Lung microvascular endothelial cell (primary cell): ENCODE data around the gene CLRN3. TPM values are rescaled to one million over a fixed set of nuclear protein-coding genes. Genes with fewer than 3 reads are reported as not detected.

Source experiments
- DNase-seq, 2 donors: peaks; one replicate each; pipeline versions ENCODE4 v3.0.0 to v3.0.0-alpha.2; 2010; ENCODE audit warnings: low read depth in 2 of 2
- total RNA-seq: library from RNA; depleted of rRNA; stranded (reverse); fragments of >200 nt; gene quantifications from 2 replicates; pipeline ENCODE4 v1.2.1, GENCODE V29; 2014

Gene CLRN3, protein sequence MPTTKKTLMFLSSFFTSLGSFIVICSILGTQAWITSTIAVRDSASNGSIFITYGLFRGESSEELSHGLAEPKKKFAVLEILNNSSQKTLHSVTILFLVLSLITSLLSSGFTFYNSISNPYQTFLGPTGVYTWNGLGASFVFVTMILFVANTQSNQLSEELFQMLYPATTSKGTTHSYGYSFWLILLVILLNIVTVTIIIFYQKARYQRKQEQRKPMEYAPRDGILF
- total RNA-seq, result 0.20 and 0.22 TPM in 2 replicates

- no peak for DNase-seq
Measured at GRCh38 chr10:127892743-127893142, at the start of gene CLRN3. TSS of gene CLRN3 (minus strand) at chr10:127892941. CDS start at chr10:127892784, 157 bp downstream.

DNA sequence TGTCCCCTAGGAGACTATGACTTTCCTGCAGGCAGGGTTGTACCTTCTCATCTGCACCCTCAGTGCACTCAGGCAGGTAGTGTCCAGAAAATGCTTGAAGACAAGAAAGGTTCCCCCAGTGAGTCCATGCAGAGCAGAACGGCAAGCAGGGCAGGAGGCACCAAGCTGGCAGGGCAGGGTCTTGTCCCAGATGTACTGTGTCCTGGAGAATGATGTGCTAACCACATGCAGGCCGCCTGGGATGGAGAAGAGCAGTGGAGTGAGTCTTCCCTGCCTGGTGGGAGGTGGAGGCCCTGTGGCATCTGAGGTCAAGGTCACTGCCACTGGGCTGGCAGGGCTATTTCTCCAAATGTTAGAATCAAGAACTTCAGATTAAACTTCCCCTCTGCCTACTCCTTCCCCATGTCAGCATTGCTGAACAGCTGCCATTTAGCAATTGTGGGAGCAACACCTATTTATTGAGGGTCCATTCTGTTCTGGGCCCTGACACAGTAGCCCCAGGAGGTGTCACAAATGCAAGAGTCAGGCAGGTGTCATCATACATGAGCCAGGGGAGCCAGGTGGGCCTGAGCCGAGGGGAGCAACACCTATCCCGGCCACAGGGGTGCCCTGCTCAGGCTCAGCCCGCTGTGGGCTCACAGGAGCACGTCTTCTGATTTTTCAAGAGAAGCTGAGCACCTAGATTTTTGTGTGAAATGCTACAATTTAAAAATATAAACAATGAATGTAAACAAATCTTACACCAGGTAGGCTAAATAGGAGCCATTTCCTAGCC, 48.3 kb upstream of the CLRN3 start:
- DNase-seq, result no peak

GRCh38 chr10:127939786-127940330, 47.1 kb upstream of the CLRN3 start:
- no peak for DNase-seq

- DNase-seq, result no peak
Measured at GRCh38 chr10:127937915-127938463, 45.2 kb upstream of the CLRN3 start.

DNA sequence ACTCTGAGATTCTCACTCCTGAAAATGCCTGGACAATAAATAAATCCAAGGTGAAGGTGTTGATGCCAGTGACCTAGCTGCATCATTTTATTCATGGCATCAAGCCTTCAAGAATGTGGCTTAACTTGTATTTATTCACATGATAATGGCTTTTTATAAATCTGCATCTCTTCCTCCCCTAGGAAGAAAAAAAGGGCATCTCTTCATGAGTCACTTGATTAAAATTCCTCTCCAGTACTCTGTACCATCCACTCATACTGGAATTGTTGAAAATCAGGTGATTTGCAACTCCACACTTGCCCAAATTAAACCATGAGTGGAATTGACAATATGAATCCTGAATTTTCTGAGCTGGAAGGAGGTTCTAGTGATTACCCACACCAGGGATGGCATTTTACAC, 44.3 kb upstream of the CLRN3 start:
- no peak for DNase-seq

- DNase-seq, result peak in 1 of 2 donors; percentile 48
Measured at GRCh38 chr10:127935071-127935561, 42.4 kb upstream of the CLRN3 start.

DNA sequence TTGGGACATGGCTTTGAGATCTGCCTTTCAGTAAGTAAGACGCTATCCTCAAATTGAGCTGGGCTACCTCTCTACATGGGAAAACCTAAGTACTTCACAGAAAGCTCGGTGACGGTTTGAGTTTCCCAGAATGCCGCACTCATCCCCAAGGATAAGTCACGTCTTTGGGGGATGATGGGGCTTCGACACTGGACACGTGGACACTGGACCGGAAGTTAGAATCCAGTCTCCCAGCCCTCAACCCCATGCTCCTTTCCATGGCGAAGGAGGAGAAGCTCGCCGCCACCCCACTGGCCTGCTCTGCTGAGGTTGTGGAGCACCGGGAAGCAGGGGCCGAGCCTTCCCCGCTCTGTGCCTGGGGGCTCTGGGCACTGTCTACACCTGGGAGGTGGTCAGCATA, 41.6 kb upstream of the CLRN3 start:
- no peak for DNase-seq

GRCh38 chr10:127933271-127933670, 40.5 kb upstream of the CLRN3 start:
- no peak for DNase-seq

DNA sequence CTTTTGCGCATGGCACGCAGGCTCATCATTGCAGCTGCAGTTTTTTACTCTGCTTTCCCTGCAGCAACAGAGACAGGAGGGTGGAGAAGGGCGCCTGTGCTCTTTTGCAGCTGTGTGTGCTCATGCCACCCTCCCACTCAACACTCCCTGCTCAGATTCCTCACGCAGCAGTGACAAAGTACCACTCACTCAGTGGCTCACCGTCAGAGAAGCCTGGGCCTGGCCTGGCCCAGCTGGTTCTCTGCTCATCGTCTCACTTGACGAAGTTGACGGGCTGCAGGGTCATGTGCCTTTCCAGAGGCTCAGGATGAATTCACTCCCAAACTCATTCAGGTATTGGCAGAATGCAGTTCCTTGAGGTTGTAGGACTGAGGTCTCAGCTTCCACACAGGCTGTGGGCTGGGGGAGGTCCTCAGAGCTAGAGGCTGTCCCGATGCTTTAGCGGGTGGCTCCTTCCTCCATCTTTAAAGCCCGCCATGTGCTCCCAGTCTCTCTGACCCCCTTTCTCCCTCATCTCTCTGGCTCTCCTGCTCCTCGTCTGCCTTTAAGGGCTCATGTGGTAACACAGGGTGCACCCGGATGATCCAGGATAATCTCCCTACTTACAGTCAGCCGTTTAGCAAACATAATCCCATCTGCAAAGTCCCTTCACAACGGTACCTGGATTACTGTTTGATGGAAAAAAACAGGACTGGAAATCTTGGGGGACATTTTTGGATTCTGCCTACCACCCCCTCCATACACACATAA, 40.0 kb upstream of the CLRN3 start:
- DNase-seq, result no peak

- DNase-seq, result peak; percentile 75 to 82
Measured at GRCh38 chr10:127928021-127928806, 35.5 kb upstream of the CLRN3 start.

DNA sequence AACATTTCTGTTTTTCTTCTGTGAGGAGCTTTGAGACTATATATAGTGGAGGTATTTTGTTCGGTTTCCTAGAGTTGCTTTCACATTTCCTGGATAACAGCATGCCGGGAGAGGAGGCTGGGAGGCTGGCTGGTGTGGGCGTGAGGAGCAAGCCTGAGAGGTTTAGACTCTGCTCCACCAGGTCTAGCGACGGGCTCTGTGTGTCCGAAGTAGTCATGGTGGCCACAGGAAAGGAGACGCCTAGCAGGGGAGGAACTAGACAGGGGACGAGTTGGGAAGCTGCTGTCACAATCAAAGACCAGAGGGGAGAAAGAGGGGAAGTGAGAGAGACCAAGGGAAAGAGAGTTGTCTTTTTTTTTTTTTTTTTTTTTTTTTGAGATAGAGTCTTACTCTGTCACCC, 33.7 kb upstream of the CLRN3 start:
- peak; percentile 50 to 57 for DNase-seq

- no peak for DNase-seq
Measured at GRCh38 chr10:127925471-127926207, 32.9 kb upstream of the CLRN3 start.

DNA sequence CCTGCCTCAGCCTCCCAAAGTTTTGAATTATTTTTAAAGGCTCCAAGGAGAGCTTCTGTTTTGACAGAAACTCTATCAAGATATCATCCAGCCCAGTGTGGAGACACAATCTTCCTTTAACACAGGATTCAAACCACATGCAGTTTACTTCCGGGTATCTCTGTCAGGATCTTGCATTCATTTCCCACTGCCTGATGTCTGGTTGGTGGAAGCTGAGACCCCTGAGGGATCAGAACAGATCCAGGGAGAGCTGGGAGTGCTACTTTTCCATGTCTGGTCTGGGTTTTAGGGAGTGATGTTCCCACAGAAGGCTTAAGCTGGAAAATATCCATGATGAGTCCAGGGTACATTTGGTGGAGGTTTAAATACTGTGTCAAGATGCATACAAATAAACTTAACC, 30.9 kb upstream of the CLRN3 start:
- no peak for DNase-seq

DNA sequence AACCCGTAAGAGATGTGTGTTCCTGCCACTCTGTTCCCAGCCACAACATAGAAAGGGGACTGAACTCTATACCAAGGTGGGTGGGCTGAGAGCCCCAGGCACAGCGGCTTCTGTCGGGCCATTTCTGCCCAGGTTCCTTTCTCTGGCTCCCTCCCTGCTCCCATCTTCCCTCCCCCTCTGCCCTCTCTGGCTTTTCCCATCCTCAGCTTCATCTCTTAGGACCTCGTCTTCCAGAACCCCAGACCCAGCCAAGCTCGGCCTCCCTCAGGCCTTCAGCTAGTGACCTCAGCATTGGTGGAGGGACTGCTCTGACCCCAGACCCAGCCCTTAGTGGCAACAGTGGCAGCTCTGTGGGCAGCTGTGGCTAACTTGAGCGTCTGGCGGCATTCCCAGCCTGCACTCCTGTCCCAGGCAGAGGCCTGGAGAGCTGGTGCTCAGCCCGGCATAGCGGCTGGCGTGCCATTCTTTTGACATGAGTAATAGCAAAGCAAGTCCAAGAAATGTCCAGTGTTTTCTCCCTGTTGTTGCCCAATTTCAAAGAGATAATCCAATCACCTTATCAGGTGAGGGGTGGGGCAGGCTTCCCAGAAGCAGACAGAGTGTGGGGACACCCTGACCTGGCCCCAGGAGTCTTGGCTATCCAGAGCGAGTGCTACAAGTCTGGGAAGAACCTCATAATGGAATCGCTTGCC, 30.1 kb upstream of the CLRN3 start:
- peak; percentile 83 to 88 for DNase-seq

DNA sequence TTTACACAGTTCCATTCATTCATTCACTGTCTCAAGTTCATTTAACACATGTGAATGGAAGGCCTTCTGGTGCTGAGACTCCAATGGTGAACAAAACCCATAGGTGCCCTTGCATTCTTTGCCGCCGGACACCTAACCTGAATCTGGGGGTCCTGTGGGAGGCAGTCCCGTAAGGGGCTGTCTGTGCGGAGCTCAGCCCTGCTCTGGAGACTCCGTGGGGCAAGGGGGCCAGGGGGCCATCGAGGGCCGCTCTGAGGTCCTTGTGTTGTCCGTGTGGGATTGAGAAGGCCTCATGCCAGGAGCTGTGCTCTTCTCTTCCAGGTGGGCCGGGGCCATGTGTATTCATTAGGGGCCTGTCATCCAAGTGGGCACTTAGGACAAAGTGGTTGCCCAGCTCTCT, 29.5 kb upstream of the CLRN3 start:
- no peak for DNase-seq

DNA sequence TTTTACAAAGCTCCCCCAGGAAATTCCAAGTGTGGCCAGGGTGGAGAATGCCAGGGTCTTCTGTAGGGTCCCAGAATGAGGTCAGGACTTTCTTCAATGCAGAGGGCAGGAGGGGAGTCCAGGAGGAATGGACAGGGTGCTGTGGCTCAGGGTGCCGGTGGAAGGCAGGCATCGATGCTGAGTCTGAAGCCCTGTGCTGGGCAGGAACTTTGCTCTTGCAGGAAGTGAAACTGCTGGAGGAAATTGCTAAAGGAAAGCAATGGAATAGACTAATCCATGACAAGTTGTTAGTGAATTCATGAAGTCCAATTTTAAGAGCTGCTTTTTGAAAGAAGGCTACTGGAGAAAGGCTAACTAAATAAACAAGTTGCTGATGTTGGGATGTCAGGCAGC, 29.0 kb upstream of the CLRN3 start:
- peak in 1 of 2 donors; percentile 72 for DNase-seq

- DNase-seq, result no peak
Measured at GRCh38 chr10:127921075-127921752, 28.5 kb upstream of the CLRN3 start.

DNA sequence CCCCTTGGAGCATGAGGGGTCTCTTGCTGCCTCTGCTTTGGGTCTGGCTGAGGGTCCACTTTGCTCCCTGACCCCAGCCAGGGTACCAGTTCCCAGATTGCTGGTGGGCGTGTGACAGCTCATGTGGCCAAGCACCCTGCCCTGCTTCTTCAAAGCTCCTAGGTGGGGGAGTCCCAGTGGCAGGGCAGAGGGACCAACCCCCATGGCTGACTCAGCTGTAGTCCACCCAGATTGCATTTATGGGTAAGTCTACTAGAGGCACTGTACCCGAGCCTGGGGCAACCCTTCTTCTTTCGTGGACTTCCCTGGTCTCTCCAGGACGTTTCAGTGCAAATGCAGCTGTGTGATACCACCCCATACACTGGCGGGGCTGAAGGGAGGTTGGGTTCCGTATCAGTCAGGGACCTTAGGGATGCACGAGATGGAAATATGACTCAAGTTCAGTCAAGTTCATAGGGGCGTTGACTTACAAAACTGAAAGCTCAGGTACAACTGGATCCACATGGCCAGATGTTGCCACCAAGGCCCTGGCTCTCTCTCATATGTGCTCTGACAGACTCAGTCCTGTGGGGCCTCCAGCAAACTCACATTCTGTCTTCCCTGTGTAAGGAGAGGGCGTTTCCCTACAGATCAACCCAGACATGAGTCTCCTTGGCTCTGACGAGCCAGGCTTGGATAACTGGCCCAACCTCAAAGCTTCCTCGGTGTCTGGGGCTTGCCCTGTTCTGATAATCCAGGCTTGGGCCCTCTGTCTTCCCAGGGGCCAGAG, 27.7 kb upstream of the CLRN3 start:
- DNase-seq, result no peak
